IMR-90 (cell line): ENCODE data around the gene TMC1. TPM values are rescaled to one million over a fixed set of nuclear protein-coding genes. Genes with fewer than 3 reads are reported as not detected.

Experiments used
- ATAC-seq: fragments of 200-7000 bp; cut with Tn5 transposase; 2 replicates; pipeline ENCODE4 v1.9.1; 2020; ENCODE audit warnings: low read depth, mild to moderate bottlenecking, moderate library complexity
- BruUV-seq: library from RNA; stranded (reverse); fragments of 400-500 nt; replicated peaks from 2 replicates; lab custom pipeline; 2021; lab: Mats Ljungman, UMichigan
- CTCF ChIA-PET: fragments of 300-600 bp; formaldehyde crosslinking; extraction: SDS; loops from one replicate; lab custom pipeline; 2021; ENCODE audit warnings: antibody characterized with exemption; lab: Yijun Ruan, JAX
- POLR2A ChIA-PET: fragments of 300-600 bp; sonication (Branson Sonifier 250); formaldehyde crosslinking; loops from one replicate; lab custom pipeline; 2022; ENCODE audit warnings: antibody characterized with exemption; ENCODE audit not compliant: unreplicated experiment; lab: Charles Lee
- DNase-seq: peaks from one replicate; pipeline ENCODE4 v3.0.0; 2013
- H2AFZ ChIP-seq: replicated peaks from 2 replicates; pipeline ENCODE3; 2013; ENCODE audit warnings: low read length, mild to moderate bottlenecking; ENCODE audit not compliant: poor library complexity
- H2AK5ac ChIP-seq: 2 replicates; pipeline ENCODE4 v1.6.1; 2013; ENCODE audit warnings: low read depth, low read length, inconsistent platforms
- H2AK9ac ChIP-seq: replicated peaks from 2 replicates; pipeline ENCODE3; 2013; ENCODE audit warnings: mild to moderate bottlenecking, low read depth, low read length, moderate library complexity; ENCODE audit not compliant: poor library complexity
- H2BK120ac ChIP-seq: 2 replicates; pipeline ENCODE4 v1.6.1; 2013; ENCODE audit warnings: low read depth, low read length, inconsistent platforms
- H2BK15ac ChIP-seq: 3 replicates; pipeline ENCODE4 v1.6.1; 2013; ENCODE audit warnings: low read depth, low read length, inconsistent platforms
- H2BK20ac ChIP-seq: 2 replicates; pipeline ENCODE4 v1.6.1; 2013; ENCODE audit warnings: low read depth, mild to moderate bottlenecking, inconsistent platforms, low read length, moderate library complexity
- H2BK5ac ChIP-seq: 2 replicates; pipeline ENCODE4 v1.6.1; 2013; ENCODE audit warnings: mild to moderate bottlenecking, low read depth, low read length, inconsistent platforms; ENCODE audit not compliant: poor library complexity, severe bottlenecking
- H3K14ac ChIP-seq: replicated peaks from 2 replicates; pipeline ENCODE4 v1.6.1; 2013; ENCODE audit warnings: low read depth, low read length, inconsistent platforms
- H3K18ac ChIP-seq: 2 replicates; pipeline ENCODE4 v1.6.1; 2013; ENCODE audit warnings: low read depth, low read length, control low read depth
- H3K23ac ChIP-seq: 2 replicates; pipeline ENCODE4 v1.6.1; 2013; ENCODE audit warnings: low read depth, low read length, inconsistent platforms
- H3K27ac ChIP-seq: 2 replicates; pipeline ENCODE4 v1.5.1; 2013; ENCODE audit warnings: mild to moderate bottlenecking, control low read depth, low read length; ENCODE audit not compliant: insufficient read depth
- H3K27me3 ChIP-seq: 2 replicates; pipeline ENCODE4 v1.6.1; 2013; ENCODE audit warnings: low read length; ENCODE audit not compliant: control insufficient read depth, insufficient read depth
- H3K36me3 ChIP-seq: 2 replicates; pipeline ENCODE4 v1.6.1; 2013; ENCODE audit warnings: low read length, mixed read lengths; ENCODE audit not compliant: control insufficient read depth, insufficient read depth
- H3K4ac ChIP-seq: 2 replicates; pipeline ENCODE4 v1.6.1; 2013; ENCODE audit warnings: low read depth, low read length, inconsistent platforms
- H3K4me1 ChIP-seq: 2 replicates; pipeline ENCODE4 v1.6.1; 2013; ENCODE audit warnings: low read length, mixed read lengths; ENCODE audit not compliant: control insufficient read depth, insufficient read depth
- H3K4me2 ChIP-seq: 2 replicates; pipeline ENCODE4 v1.6.1; 2013; ENCODE audit warnings: low read depth, mild to moderate bottlenecking, control low read depth, low read length, moderate library complexity
- H3K4me3 ChIP-seq: 2 replicates; pipeline ENCODE4 v1.5.1; 2013; ENCODE audit warnings: low read depth, mild to moderate bottlenecking, control low read depth, low read length, moderate library complexity; ENCODE audit not compliant: insufficient read depth
- H3K56ac ChIP-seq: 2 replicates; pipeline ENCODE4 v1.6.1; 2013; ENCODE audit warnings: low read length, inconsistent platforms; ENCODE audit not compliant: insufficient read depth; ENCODE audit errors: extremely low read depth
- H3K79me1 ChIP-seq, 2 experiments: 2 replicates each; pipeline ENCODE4 v1.6.1; 2013; ENCODE audit warnings: low read length in 2 of 2, inconsistent platforms in 1 of 2, low read depth in 1 of 2
- H3K9ac ChIP-seq: 2 replicates; pipeline ENCODE4 v1.6.1; 2013; ENCODE audit warnings: low read depth, low read length, control low read depth
- H3K9me1 ChIP-seq: 2 replicates; pipeline ENCODE4 v1.6.1; 2013; ENCODE audit warnings: low read length, inconsistent platforms; ENCODE audit not compliant: insufficient read depth
- H3K9me3 ChIP-seq: 2 replicates; pipeline ENCODE4 v1.6.1; 2013; ENCODE audit warnings: low read length; ENCODE audit not compliant: control insufficient read depth, insufficient read depth
- H4K20me1 ChIP-seq: 2 replicates; pipeline ENCODE4 v1.6.1; 2013; ENCODE audit warnings: low read length, inconsistent platforms; ENCODE audit not compliant: insufficient read depth
- H4K5ac ChIP-seq: 2 replicates; pipeline ENCODE4 v1.6.1; 2013; ENCODE audit warnings: mild to moderate bottlenecking, low read depth, low read length, control low read depth
- H4K8ac ChIP-seq, 2 experiments: 2 replicates each; pipeline ENCODE4 v1.6.1; 2013; ENCODE audit warnings: low read depth in 2 of 2, low read length in 2 of 2, control low read depth in 1 of 2, inconsistent platforms in 1 of 2
- H4K91ac ChIP-seq: 2 replicates; pipeline ENCODE4 v1.6.1; 2013; ENCODE audit warnings: low read depth, low read length, inconsistent platforms; ENCODE audit not compliant: insufficient read depth
- CTCF ChIP-seq: conservative IDR thresholded peaks from 2 replicates; pipeline ENCODE4 v1.5.1; 2012; ENCODE audit warnings: mild to moderate bottlenecking, low read depth, low read length, improper control_type of control experiment
- ELK1 ChIP-seq: fragments of 150-350 bp; IDR thresholded peaks from 2 replicates; pipeline ENCODE4 v1.6.1; 2016; ENCODE audit warnings: low read depth, mild to moderate bottlenecking, low read length, moderate library complexity, borderline replicate concordance
- MAZ ChIP-seq: IDR thresholded peaks from 2 replicates; pipeline ENCODE4 v1.6.1; 2012; ENCODE audit warnings: low read depth, mild to moderate bottlenecking, low read length, improper control_type of control experiment, moderate library complexity, borderline replicate concordance
- MXI1 ChIP-seq: IDR thresholded peaks from 2 replicates; pipeline ENCODE4 v1.6.1; 2012; ENCODE audit warnings: low read depth, mild to moderate bottlenecking, low read length, moderate library complexity, borderline replicate concordance
- POLR2A ChIP-seq: IDR thresholded peaks from 2 replicates; pipeline ENCODE4 v1.6.1; 2012; ENCODE audit warnings: mild to moderate bottlenecking, low read depth, low read length
- RFX5 ChIP-seq: IDR thresholded peaks from 2 replicates; pipeline ENCODE4 v1.8.0; 2012; ENCODE audit warnings: low read depth, mild to moderate bottlenecking, low read length, moderate library complexity
- USF2 ChIP-seq: fragments of 150-350 bp; IDR thresholded peaks from 2 replicates; pipeline ENCODE4 v1.6.1; 2017; ENCODE audit warnings: mild to moderate bottlenecking, antibody characterized with exemption, low read length, low read depth
- WGBS, 2 experiments: methylation state at CpG; one replicate each; pipeline versions ENCODE4 v1.1.5 to v1.1.7; 2013; ENCODE audit warnings: missing lambda C conversion rate in 2 of 2; ENCODE audit not compliant: insufficient read length in 1 of 2; ENCODE audit errors: extremely low coverage in 2 of 2; 5-methylcytosine and 5-hydroxymethylcytosine counted together
- dilution Hi-C: fragments of 300-500 bp; cut with HindIII; formaldehyde crosslinking; loops from one replicate; pipeline ENCODE4 v1.14.3; 2018; ENCODE audit warnings: low sequenced_read_pairs; ENCODE audit not compliant: unreplicated experiment
- in situ Hi-C: fragments of 300-500 bp; cut with MboI; formaldehyde crosslinking; loops from 3 replicates; pipeline ENCODE4 v1.14.3; 2019; ENCODE audit warnings: low sequenced_read_pairs, inconsistent platforms, mixed read lengths
- intact Hi-C: fragments of 100-400 bp; cut with micrococcal nuclease; formaldehyde crosslinking; loops from 2 replicates; pipeline ENCODE4 v1.10.0; 2022
- polyA plus RNA-seq, 3 experiments: library from polyadenylated mRNA; depleted of rRNA; stranded (reverse); fragments of >200 nt; gene quantifications; 2 replicates each; pipeline ENCODE4 v1.2.3, GENCODE V29; 2012; ENCODE audit warnings: low replicate concordance in 1 of 3
- total RNA-seq: library from RNA; depleted of rRNA; stranded (reverse); fragments of >200 nt; gene quantifications from 2 replicates; pipeline ENCODE4 v1.2.3, GENCODE V29; 2012

The TMC1 gene
- total and polyA plus RNA-seq, 2 of the 4 experiments (the other 2 are of a cell fraction), result not detected

GRCh38 chr9:72818385-72818784 is 297.0 kb downstream of the TMC1 start:
- CTCF ChIA-PET, result no interaction called here
- DNase-seq, result no peak
- Histone ChIP-seq H2AFZ (no peak overlapping the region), H3K27ac (no peak overlapping the region), H4K20me1 (no peaks in the 10 kb centered on the region), H4K5ac (no peak overlapping the region), H3K9ac (no peak overlapping the region), H4K8ac (no peak overlapping the region), H2BK120ac (no peak overlapping the region), H3K36me3 (no peaks in the 10 kb centered on the region), H2AK5ac (no peak overlapping the region), H3K23ac (no peak overlapping the region), H3K9me1 (no peaks in the 10 kb centered on the region), H2AK9ac (no peak overlapping the region), H3K79me1 (no peaks in the 10 kb centered on the region), H3K4me2 (no peak overlapping the region), H3K14ac (no peak overlapping the region), H2BK20ac (no peak overlapping the region), H3K18ac (no peak overlapping the region), H3K56ac (no peak overlapping the region), H3K4ac (no peak overlapping the region), H2BK15ac (no peak overlapping the region), H3K9me3 (no peaks in the 10 kb centered on the region), H3K27me3 (peaks cover 3% of the 10 kb centered on the region; the same call in 1 of the 2 replicates), H3K4me1 (no peaks in the 10 kb centered on the region), H4K91ac (no peak overlapping the region), H2BK5ac (no peak overlapping the region), H3K4me3 (no peak overlapping the region)
- WGBS, 2 experiments, result no CpG with 5 or more reads among the region's 3 CpGs
- intact Hi-C loops, result no loop called here
- POLR2A ChIA-PET, result no interaction called here
- TF ChIP-seq MAZ (no peak), USF2 (no peak), MXI1 (no peak), ELK1 (no peak), RFX5 (no peak), POLR2A (no peak), CTCF (no peak)
- in situ Hi-C loops, result no loop called here
- no peak for ATAC-seq
- dilution Hi-C loops, result no loop called here
- BruUV-seq, result no TSS peak
